ENCODE measurements around the gene RIPOR2.

The RIPOR2 gene

GRCh38 chr6:24936641-24937317, 1.0 kb upstream of the RIPOR2 start:
- no peak overlapping the region for H3K4me3 ChIP-seq (ENCODE audit: low read depth, low read length)
- no peak for TF ChIP-seq POLR2A (IDR thresholded peaks at IDR 0.05; ENCODE audit: extremely low read depth, insufficient read length)
- TF ChIP-seq CTCF (IDR thresholded peaks at IDR 0.05; ENCODE audit: low read depth, low read length): no peak
- TF ChIP-seq MYC (IDR thresholded peaks at IDR 0.05; ENCODE audit: low read depth, low read length): no peak
- no peak for DNase-seq (ENCODE audit: low read depth)

GRCh38 chr6:24933868-24934401, 1.8 kb downstream of the RIPOR2 start:
- no peak overlapping the region for H3K4me3 ChIP-seq (ENCODE audit: low read depth, low read length)
- no peak for TF ChIP-seq MYC (IDR thresholded peaks at IDR 0.05; ENCODE audit: low read depth, low read length)
- peak; percentile 84 for TF ChIP-seq CTCF (IDR thresholded peaks at IDR 0.05; ENCODE audit: low read depth, low read length)
- peak; percentile 54 for DNase-seq (ENCODE audit: low read depth)

GRCh38 chr6:24933266-24933665, 2.5 kb downstream of the RIPOR2 start:
- no peak overlapping the region for H3K4me3 ChIP-seq (ENCODE audit: low read depth, low read length)
- TF ChIP-seq POLR2A (IDR thresholded peaks at IDR 0.05; ENCODE audit: extremely low read depth, insufficient read length) (no peak), MYC (IDR thresholded peaks at IDR 0.05; ENCODE audit: low read depth, low read length) (no peak), MAX (IDR thresholded peaks at IDR 0.05; ENCODE audit: low read depth, low read length) (no peak), CTCF (IDR thresholded peaks at IDR 0.05; ENCODE audit: low read depth, low read length) (no peak)
- DNase-seq (ENCODE audit: low read depth): no peak

- TF ChIP-seq MAX (IDR thresholded peaks at IDR 0.05; ENCODE audit: low read depth, low read length) (no peak), MYC (IDR thresholded peaks at IDR 0.05; ENCODE audit: low read depth, low read length) (no peak), CTCF (IDR thresholded peaks at IDR 0.05; ENCODE audit: low read depth, low read length) (no peak), POLR2A (IDR thresholded peaks at IDR 0.05; ENCODE audit: extremely low read depth, insufficient read length) (no peak)
- no peak for DNase-seq (ENCODE audit: low read depth)
- no peak overlapping the region for H3K4me3 ChIP-seq (ENCODE audit: low read depth, low read length)
Observed at GRCh38 chr6:24932832-24933231, 2.9 kb downstream of the RIPOR2 start.

- TF ChIP-seq MYC (IDR thresholded peaks at IDR 0.05; ENCODE audit: low read depth, low read length) (no peak), POLR2A (IDR thresholded peaks at IDR 0.05; ENCODE audit: extremely low read depth, insufficient read length) (no peak), MAX (IDR thresholded peaks at IDR 0.05; ENCODE audit: low read depth, low read length) (no peak), CTCF (IDR thresholded peaks at IDR 0.05; ENCODE audit: low read depth, low read length) (no peak)
- no peak overlapping the region for H3K4me3 ChIP-seq (ENCODE audit: low read depth, low read length)
- no peak for DNase-seq (ENCODE audit: low read depth)
Observed at GRCh38 chr6:24931718-24932691, 3.8 kb downstream of the RIPOR2 start.
